Suppressor macrophage treated with lipopolysaccharide for 4 hours (primary cell): ENCODE results near the gene MISFA.
"Not testable (repeated sequence)": the region's sequence is repeated elsewhere in the genome, so short reads cannot be mapped to it uniquely, and the experiment has no call there.

Source experiments
- DNase-seq: peaks from one replicate; pipeline ENCODE4 v3.0.0-alpha.2; 2020

MISFA gene

DNA sequence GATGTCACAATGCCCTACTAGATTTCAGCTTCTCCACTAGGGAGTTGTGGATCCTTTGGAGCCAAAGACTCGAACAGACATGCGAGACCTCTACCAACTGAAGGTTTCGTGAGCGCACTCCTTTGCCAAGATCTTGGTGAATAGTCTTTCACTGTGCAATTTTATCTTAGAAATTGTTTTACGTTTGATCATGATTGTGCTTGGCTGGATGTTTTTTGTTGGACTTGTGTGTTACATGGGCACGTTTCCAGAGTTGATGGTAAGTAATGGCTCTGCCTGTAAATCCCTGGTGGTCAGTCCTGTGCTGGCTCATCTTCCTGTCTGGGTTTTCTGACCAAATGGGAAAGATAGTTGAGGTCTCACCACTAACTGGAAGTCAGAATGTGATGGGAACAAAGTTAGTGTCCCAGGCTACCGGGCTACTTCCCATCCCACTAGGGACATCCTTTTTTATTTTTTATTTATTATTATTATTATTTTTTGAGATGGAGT is at the start of gene MISFA:
TSS of gene MISFA (plus strand) at position 51 of the 492 bp plus-strand sequence. CDS start at position 191, 140 bp downstream.
- DNase-seq, result no peak

DNA sequence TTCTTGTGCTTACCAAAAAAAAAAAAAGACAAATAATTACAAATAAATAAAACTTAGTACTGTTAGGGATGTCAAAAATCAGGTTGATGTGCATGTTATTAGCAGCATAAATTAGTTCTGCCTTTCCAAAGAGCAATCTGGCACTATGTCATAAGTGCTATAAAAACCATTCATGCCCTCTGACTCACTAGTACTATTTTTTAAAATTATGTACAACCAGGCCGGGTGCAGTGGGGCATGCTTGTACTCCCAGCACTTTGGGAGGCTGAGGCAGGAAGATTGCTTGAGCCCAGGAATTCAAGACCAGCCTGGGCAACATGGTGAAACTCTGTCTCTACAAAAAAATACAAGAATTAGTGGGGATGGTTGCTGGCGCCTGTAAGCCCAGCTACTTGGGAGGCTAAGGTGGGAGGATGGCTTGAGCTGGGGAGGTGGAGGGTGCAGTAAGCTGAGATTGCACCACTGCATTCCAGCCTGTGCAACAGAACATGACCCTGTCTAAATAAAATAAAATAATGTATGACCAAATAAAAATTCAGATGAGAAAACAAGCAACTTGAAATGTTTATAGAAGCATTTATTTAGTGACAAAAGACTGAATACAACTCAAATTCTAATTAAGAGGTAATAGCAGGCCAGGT is 36.4 kb upstream of the MISFA start:
- no peak for DNase-seq

DNA sequence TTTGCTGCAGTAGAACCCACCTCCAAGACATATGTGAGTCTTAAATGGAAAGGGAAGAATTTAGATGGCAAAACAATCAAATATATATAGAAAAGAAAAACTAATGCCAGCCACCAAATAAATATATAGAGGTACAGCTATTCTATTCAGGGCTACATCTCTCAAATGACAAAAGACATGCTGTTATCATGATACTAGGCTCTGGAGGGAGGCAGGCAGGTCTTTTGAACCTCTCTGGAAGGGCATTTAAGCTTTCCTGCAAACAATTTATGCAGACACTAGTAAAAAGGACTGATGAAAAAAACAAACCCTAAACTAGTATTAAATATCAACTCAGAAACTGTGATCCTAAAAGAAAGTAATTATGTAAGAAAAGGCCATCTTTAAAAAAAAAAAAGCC is 35.4 kb upstream of the MISFA start:
- DNase-seq, result no peak

DNA sequence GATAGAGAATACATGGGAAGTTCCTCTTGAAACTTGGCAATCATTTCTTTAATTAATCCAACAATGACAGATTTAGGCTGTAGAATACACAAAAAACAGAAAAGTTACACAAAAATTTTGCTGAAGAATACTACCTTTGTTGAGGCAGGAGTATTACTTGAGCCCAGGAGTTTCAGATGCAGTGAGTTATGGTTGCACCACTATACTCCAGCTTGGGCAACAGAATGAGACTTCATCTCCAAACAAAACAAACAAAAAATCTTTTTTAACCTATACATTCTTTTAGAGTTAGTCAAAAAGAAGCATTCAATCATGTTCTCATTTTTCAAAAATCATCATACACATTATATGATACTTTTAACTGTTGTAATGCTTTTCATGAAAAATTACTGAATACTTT is 33.2 kb upstream of the MISFA start:
- no peak for DNase-seq

DNA sequence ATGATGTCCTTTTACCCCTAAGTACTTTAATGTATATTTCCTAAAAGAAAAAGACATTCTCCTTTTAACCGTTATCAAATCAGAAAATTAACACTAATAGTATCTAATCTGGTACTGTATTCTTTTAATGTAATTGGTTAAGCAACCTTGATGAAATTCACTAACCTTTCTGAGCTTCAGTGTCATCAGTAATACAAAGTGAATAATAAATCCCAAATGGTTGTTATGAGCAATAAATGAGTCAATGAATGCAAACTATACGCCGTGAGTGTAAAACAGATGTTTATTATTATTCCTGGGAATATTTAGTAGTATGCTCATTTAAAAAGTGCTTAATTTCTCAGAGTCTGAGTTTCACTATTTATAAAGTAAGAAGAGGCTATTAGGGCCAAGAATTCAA is 32.5 kb upstream of the MISFA start:
- no peak for DNase-seq

DNA sequence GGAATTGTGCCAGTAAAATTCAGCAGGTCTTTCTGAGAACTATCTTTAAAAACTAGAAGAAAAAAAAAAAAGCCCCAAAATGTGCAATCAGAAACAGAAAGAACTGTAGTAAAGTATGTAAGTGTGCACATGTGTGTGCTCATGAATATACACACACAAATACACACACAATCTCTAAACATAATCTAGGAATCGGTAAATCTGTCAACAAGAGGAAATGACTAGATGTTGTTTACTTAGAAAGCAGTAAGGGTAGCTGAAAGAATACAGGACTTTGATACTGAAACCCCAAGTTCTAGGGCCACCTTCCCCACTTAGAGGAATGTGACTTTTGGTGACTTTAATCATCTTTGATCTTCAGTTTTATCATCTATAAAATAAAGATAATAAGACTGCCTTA is 24.2 kb upstream of the MISFA start:
- no peak for DNase-seq

DNA sequence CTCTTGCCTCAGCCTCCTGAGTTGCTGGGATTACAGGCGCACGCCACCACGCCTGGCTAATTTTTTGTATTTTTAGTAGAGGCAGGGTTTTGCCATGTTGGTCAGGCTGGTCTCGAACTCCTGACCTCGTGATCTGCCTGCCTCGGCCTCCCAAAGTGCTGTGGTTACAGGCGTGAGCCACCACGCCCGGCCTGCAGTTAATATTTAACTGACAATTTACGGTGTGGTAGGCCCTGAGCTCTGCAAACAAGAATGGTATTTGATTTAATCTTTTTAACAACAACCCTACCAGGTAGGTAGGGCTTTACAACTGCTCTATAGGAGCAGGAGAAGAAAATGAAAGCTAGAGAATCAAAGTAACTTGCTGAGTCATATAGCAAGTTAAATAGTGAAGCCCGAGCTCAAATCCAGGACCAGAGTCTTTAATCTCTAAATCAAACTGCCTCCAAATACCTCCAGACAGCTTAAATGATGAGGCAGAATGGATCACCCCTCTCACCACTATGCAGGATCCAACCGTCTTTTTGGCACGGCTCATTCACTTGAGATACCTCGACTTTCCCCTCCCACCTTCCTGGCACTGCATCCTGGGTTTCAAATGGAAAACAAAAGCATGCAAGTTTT is 20.5 kb upstream of the MISFA start:
- DNase-seq, result no peak

DNA sequence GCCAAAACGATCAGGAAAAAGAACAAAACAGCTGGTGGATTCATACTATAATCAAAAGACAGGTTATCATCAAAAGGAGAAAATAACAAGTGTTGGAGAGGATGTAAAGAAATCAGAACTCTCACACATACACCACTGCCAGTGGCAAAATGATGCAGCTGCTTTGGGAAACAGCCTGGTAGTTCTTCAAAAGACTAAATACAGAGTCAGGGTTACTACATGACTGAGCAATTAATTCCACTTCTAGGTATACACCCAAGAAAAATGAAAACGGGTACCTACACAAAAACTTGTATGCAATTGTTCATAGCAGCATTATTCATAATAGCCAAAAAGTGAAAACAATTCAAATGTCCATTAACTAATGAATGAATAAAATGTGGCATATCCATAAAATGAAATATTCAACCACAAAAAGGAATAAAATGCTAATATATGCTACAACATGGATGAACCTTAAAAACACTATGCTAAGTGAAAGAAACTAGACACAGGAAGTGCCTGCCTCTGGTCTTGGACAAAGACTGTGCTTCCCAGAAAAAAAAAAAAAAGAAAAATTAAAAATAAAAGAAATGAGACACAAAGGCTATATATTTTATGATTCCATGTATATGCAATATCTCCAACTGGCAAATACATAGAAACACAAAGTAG is 19.3 kb upstream of the MISFA start:
- DNase-seq, result no peak

DNA sequence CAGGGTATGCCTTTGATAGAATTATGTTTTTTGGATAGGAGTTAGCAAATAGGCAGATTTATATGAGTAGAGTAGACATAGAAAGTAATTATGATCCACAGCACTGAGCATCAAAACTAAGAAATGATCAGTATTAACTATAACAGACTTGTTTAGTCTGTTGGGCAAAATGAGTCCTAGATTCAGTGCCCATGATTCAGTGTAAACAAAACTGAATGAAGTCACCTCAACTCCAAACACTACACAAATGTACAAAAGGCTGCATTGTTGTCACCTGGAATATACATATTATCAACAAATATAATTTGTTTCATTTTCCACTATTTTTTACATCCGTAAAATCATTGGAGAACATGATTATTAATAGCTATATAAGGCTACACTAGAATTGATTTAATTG is 17.8 kb upstream of the MISFA start:
- DNase-seq, result no peak

DNA sequence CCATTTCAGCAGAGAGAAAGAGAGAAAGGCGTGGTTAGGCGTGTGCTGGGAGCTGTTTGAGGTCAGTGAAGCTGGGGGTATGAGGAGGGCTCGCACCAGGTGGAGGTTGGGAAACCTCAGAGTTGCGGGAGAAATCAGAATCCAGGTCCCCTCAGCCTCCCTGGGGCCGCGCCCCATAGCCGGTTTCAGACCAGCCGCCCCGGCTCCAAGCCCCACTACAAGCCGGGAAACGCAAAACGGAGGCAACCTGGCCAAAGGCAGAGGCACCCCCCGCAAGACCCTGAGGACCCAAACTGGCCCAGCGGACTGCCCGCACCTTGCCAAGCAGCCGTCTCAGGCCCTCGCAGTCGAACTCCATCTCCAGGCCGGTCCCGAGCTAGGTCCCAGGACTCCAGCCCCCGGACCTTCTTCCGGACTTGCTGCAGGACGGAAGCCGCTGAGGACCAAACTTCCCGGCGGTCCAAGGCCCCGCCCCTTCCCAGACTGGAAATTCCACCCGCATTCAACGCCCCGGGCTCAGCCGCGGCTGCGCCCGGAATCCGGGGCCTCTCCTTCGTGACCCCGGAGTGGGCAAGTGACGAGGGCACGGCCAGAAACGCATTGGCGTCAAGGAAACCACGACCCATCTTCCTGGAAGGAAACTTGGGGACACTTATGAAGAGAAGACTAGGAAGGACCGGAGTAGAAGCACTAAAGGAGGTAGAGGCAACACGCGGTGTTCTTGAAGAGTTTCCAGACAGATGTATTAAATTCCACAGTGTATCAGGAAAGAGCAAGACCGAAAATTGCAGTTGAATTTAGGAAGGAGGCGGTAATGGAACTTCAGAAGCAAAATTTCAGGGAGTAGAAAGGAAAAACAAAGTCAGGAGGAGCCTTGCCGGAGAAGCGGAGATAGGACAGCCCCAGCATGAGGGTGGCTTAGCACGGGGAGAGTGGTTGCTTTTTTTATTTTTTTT is 11.0 kb upstream of the MISFA start, which contains the start of gene UEVLD:
TSS of gene UEVLD (minus strand) at position 438 of the 956 bp plus-strand sequence. CDS start at position 358, 80 bp downstream.
- peak; percentile 94 for DNase-seq

DNA sequence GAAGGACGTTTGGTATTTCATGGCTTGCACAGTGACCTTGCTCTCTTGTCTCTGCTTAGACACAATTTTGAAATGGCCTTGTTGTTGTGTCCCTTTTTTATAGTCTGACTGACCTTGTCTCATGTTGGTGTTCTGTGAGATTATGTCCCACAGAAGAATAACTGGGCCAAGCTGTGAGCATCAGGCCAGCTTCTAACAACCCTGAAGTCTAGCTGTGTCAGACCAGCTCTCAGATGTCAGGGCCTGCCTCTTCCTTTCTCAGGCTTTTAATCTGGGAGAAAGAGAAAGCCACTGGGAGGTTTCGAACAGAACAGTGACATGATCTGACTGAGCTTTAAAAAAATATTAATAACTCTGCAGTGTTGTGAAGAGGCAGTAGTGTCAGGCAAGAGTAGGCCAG is 9.0 kb upstream of the MISFA start:
- DNase-seq, result no peak

DNA sequence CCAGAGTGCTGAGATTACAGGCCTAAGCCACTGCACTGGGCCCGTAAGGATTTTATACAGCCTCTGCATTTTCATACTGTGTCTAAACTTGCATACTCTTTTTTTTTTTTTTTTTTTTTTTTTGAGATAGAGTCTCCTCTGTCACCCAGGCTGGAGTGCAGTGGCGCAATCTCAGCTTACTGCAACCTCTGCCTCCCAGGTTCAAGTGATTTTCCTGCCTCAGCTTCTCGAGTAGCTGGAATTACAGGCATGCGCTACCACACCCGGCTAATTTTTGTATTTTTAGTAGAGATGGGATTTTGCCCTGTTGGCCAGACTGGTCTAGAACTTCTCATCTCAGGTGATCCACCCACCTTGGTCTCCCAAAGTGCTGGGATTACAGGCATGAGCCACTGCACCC is 5.5 kb upstream of the MISFA start:
- DNase-seq, result not testable (repeated sequence)

DNA sequence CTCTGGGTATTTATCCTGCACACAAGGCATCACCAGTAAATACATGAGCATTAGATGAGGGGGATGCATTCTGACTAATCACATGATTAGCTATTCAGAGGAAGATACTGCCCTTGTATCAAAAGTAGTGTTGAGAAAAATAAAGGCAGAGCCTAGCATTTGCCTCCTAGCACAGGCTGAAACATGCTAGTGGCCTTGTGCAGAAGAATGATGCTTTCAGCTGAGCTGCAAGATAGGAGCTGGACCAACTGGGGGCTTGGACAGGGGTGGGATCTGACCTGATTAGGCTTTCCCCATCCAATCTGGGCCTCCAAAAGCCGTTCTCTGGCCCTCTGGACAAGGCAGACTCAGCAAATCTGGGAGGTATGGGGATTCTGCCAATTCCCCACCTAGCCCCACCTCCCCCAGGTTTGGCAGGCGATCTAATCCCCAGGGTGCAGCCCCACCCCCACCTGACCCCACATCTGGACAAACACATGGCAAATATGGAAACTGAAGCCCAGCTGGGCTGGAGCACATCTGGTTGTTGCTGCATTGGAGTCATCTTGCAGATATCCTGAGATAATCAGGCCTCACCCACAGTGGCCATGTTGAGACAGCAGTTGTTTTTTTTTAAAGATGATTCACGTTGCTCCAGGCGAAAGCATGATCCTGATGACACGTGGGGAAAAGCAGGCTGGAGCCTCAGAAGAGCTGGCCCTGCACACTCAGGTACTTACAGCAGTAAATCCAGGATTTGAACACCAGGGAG is 4.4 kb upstream of the MISFA start:
- DNase-seq, result no peak

DNA sequence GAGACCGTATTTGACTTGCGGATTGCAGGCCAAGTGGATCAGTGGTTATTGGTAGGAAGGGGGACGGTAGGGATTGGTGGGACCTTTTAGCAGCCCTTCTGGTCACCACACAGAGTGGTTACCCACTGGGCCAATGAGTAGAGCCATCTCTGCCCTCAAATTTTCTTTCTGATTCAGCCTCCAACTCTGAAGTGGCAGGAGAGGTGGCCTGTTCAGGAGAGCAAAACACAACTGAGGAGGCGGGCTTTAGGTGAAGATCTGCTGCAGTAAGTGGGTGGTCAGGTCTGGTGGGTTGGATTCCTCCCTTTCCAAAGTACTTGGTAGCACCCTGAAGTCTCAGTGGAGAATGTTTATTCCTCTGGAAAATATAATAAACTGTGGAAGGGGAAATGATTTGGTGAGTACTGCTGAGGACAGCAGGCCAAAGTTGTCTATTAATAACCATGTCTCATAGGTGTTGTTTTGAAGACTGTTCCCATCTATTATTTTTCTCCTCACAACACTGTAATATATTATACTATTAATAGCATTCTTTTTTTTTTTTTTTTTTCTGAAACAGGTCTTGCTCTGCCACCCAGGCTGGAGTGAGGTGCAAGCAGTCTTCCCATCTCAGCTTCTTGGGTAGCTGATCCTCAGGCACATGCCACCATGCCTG is 1.5 kb downstream of the MISFA start:
- DNase-seq, result no peak

DNA sequence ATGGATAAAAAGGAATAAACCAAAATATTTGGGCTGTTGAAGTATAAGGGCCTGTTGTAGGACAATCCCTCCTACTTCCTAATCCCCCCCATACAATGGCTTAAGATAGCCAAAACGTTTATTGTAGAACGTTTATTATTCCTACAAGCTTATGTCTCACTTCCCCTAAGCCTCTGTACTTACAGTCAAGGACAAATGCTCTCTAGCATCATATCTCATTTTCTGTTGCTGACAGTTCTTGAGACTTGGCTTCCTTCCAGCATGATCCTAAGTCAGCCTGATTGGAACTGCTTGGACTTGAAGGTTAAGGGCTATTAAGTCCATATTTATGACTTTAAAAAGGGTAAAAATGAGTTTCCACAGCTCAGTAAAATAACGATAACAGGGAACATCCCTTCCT is 8.8 kb downstream of the MISFA start:
- DNase-seq, result no peak

DNA sequence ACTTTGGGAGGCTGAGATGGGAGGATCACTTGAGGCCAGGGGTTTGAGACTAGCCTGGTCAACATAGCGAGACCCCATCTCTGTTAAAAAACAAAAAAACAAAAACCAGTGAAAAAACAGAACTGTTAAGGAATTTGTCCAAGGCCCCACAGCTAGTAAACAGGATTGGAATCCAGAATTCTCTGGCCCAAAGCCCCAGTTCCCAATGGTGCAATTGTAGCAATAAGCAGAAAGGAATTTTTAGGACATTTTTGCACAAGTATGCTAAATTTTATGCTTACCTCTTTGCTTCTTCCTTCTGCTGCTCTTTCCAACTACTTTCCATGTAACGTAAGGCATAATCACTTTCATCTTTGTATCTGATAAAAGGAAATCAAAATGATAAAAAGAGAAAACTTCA is 11.6 kb downstream of the MISFA start:
- no peak for DNase-seq

DNA sequence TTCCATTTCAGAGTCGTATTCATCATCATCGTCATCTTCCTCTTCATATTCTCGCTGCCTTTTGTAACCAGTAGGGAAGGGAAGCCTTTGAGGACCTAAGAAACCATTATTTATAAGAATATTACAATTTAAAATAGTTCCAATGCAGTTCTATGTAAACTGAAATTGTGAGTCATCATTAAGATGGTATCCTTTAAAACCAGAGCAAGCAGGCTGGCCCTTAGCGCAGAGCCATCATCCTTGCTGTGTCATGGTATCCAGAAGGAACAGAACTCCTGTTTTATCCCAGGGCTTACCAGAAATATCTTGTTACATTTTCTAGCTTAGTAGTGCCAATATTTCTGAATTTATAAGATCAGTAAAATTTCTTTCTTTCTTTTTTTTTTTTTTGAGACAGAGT is 12.8 kb downstream of the MISFA start:
- DNase-seq, result no peak

DNA sequence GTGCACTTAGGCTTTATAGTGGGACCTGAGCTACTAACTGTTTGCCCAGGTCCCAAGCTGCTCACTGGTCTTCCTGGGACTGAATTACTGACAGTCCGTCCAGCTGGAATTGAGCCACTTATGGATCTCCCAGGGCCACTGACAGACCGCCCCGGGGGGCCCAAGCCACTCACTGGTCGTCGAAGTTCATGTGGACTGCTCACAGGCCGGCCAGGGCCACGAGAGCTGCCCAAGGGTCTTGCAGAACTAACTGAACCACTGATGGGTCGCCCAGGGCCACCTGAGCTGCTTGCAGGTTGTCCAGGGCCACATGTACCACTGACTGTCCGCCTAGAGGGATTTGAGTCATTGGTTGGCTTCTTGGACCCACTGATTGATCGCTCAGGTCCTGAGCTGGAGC is 15.1 kb downstream of the MISFA start:
- DNase-seq, result no peak

DNA sequence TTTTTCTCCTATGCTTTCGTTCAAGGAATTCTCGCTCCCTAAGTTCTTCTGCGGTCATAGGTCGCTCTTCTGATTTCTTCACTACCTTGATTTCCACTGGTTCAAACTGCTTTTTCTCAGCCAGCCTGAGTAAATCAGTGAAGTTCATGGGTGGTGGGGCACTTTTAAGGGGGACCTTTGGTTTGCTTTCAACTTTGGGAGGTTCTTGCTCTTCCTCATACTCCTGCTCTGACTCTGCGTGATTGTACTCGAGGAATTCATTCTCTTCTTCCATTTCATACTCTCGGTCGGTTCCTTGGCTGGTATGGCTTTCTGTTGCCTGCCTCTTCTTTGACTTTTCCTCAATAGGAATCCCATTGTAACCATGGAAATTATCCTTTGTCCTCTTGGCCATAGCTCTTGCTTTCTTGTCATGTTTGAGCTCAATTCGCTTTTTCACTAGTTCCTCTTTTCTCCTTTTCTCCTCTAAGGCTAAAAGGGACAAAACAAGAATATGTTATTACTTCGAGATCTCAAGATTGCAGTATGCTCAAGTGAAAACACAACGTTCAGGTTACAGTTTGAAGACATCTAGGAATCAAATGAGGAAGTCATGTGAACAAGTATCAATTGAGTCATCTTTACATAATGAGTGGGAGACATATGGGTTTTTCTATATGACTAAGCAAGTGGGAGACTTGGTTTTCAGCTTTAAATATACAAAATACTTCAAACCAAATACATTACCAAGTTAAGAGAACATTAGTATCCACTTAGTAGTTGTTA is 16.2 kb downstream of the MISFA start:
- peak; percentile 85 for DNase-seq

DNA sequence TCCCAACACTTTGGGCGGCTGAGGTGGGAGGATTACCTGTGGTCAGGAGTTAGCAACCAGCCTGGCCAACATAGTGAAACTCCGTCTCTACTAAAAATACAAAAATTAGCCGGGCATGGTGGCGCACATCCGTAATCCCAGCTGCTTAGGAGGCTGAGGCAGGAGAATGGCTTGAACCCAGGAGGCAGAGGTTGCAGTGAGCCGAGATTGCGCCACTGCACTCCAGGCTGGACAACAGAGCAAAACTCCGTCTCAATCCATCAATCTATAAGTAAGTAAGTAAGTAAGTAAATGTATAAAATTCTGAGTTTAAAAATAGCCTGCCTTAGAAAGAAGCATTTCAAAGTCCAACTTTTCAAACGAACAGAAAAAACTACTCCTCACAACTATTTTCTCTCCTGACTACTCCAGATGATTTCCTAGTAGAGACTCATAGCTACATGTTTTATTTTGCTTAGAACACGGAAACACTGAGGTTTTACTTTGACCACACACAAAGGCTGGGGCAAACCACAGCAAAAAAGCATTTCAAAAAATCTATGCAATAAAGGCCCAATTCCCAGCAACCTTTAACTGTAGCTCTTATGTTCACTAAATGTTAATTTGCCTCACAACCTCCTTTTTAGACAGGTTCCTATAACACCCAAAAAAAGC is 18.2 kb downstream of the MISFA start:
- DNase-seq, result peak; percentile 15
